Measurements from ENCODE around the gene OR2T8. TPM values are rescaled to one million over a fixed set of nuclear protein-coding genes. Genes with fewer than 3 reads are reported as not detected.

Gene OR2T8
- total and polyA plus RNA-seq, 2 of the 4 experiments (the other 2 are of a cell fraction), result not detected

DNA sequence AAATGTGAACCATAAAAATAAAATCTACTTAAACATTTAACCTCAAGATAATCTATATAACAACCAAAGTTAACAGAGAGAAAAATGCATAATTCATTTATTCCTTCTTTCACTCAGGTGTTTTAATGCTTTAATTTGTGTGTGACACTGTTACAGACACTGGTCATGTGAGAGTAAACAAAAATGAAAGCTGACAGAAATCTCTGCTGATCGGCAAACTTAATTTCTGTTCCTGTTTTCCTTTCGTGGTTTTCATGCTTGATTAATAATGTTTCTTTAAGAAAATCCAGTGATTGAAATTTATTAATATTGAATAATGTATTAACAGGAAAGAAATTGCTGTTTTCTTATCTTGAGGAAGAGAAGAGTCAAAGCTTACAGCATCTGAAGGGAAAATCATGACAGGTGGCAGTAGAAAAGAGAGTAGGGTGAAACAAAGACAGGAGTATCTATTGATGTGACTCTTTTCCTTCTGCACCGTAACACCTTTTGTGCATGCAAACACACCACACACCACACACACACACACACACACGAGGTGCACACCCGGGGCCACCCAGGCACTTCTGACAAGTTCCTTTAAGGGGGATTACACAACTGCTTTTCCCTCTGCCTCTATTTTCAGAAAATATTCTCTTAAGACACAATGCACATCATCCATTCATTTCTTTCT is 46.6 kb downstream of the OR2T8 start:
- Histone ChIP-seq H2AK5ac (ENCODE audit: low read depth, low read length) (no peak overlapping the region), H3K4ac (ENCODE audit: low read depth, low read length) (no peak overlapping the region), H4K91ac (ENCODE audit: insufficient read depth, low read depth, low read length) (no peak overlapping the region), H3K79me1 (ENCODE audit: low read depth in 1 of 2, low read length in 2 of 2) (no peaks in the 10 kb centered on the region), H3K14ac (replicated peaks; ENCODE audit: low read depth, low read length) (no peak overlapping the region), H2BK5ac (ENCODE audit: low read depth, low read length, poor library complexity, severe bottlenecking) (no peak overlapping the region), H3K4me3 (ENCODE audit: insufficient read depth, low read depth, low read length) (no peak overlapping the region), H2BK15ac (ENCODE audit: low read depth, low read length) (no peak overlapping the region), H3K27me3 (ENCODE audit: control insufficient read depth, insufficient read depth, low read length) (no peaks in the 10 kb centered on the region), H3K36me3 (ENCODE audit: control insufficient read depth, insufficient read depth, low read length) (no peaks in the 10 kb centered on the region), H4K20me1 (ENCODE audit: insufficient read depth, low read length) (no peaks in the 10 kb centered on the region), H4K5ac (ENCODE audit: low read depth, low read length) (no peak overlapping the region), H2BK120ac (ENCODE audit: low read depth, low read length) (no peak overlapping the region), H3K18ac (ENCODE audit: low read depth, low read length) (no peak overlapping the region), H3K56ac (ENCODE audit: extremely low read depth, insufficient read depth, low read length) (no peak overlapping the region), H2BK20ac (ENCODE audit: low read depth, low read length) (no peak overlapping the region), H3K9ac (ENCODE audit: low read depth, low read length) (no peak overlapping the region), H2AFZ (replicated peaks; ENCODE audit: low read length, poor library complexity) (no peak overlapping the region), H3K4me1 (ENCODE audit: control insufficient read depth, insufficient read depth, low read length) (no peaks in the 10 kb centered on the region), H3K9me3 (ENCODE audit: control insufficient read depth, insufficient read depth, low read length) (peaks cover 14% of the 10 kb centered on the region), H3K4me2 (ENCODE audit: low read depth, low read length) (no peak overlapping the region), H3K27ac (ENCODE audit: insufficient read depth, low read length) (no peak overlapping the region), H3K23ac (ENCODE audit: low read depth, low read length) (no peak overlapping the region), H4K8ac (ENCODE audit: low read depth in 2 of 2, low read length in 2 of 2) (no peak overlapping the region), H3K9me1 (ENCODE audit: insufficient read depth, low read length) (no peaks in the 10 kb centered on the region), H2AK9ac (replicated peaks; ENCODE audit: low read depth, low read length, poor library complexity) (peak overlapping the region; percentile 42)
- CTCF ChIA-PET, result no interaction called here
- no CpG with 5 or more reads among the region's 5 CpGs for WGBS, 2 experiments (ENCODE audit: extremely low coverage in 2 of 2, insufficient read length in 1 of 2)
- intact Hi-C loops (cut with micrococcal nuclease) (no loop called here), dilution Hi-C loops (cut with HindIII; ENCODE audit: low sequenced_read_pairs, unreplicated experiment) (no loop called here), in situ Hi-C loops (cut with MboI; ENCODE audit: low sequenced_read_pairs) (no loop called here)
- ATAC-seq (ENCODE audit: low read depth), result no peak
- no peak for DNase-seq
- POLR2A ChIA-PET (ENCODE audit: unreplicated experiment), result no interaction called here
- no TSS peak for BruUV-seq (replicated peaks)
- TF ChIP-seq MAZ (IDR thresholded peaks at IDR 0.05; ENCODE audit: borderline replicate concordance, low read depth, low read length), result no peak
- TF ChIP-seq CEBPB (IDR thresholded peaks at IDR 0.05; ENCODE audit: low read depth, low read length), result no peak
- TF ChIP-seq, protein P1, sequence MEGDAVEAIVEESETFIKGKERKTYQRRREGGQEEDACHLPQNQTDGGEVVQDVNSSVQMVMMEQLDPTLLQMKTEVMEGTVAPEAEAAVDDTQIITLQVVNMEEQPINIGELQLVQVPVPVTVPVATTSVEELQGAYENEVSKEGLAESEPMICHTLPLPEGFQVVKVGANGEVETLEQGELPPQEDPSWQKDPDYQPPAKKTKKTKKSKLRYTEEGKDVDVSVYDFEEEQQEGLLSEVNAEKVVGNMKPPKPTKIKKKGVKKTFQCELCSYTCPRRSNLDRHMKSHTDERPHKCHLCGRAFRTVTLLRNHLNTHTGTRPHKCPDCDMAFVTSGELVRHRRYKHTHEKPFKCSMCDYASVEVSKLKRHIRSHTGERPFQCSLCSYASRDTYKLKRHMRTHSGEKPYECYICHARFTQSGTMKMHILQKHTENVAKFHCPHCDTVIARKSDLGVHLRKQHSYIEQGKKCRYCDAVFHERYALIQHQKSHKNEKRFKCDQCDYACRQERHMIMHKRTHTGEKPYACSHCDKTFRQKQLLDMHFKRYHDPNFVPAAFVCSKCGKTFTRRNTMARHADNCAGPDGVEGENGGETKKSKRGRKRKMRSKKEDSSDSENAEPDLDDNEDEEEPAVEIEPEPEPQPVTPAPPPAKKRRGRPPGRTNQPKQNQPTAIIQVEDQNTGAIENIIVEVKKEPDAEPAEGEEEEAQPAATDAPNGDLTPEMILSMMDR (conservative IDR thresholded peaks at IDR 0.05; ENCODE audit: low read depth, low read length), result no peak
- no peak for TF ChIP-seq CHD1 (IDR thresholded peaks at IDR 0.05; ENCODE audit: low read depth, low read length)
- TF ChIP-seq NFE2L2 (IDR thresholded peaks at IDR 0.05; ENCODE audit: low read depth, low read length), result no peak
- no peak for TF ChIP-seq POLR2A (IDR thresholded peaks at IDR 0.05; ENCODE audit: low read depth, low read length)
- TF ChIP-seq SMC3 (IDR thresholded peaks at IDR 0.05; ENCODE audit: low read depth, low read length), result no peak
- no peak for TF ChIP-seq RCOR1 (IDR thresholded peaks at IDR 0.05; ENCODE audit: insufficient replicate concordance, low read length)
- TF ChIP-seq, protein P2, sequence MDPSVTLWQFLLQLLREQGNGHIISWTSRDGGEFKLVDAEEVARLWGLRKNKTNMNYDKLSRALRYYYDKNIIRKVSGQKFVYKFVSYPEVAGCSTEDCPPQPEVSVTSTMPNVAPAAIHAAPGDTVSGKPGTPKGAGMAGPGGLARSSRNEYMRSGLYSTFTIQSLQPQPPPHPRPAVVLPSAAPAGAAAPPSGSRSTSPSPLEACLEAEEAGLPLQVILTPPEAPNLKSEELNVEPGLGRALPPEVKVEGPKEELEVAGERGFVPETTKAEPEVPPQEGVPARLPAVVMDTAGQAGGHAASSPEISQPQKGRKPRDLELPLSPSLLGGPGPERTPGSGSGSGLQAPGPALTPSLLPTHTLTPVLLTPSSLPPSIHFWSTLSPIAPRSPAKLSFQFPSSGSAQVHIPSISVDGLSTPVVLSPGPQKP (IDR thresholded peaks at IDR 0.05; ENCODE audit: borderline replicate concordance, low read depth, low read length), result no peak
- no peak for TF ChIP-seq RAD21 (IDR thresholded peaks at IDR 0.05; ENCODE audit: low read length)
- TF ChIP-seq RFX5 (IDR thresholded peaks at IDR 0.05; ENCODE audit: low read depth, low read length), result no peak
- TF ChIP-seq BHLHE40 (IDR thresholded peaks at IDR 0.05; ENCODE audit: low read depth, low read length), result no peak
- TF ChIP-seq FOS (IDR thresholded peaks at IDR 0.05; ENCODE audit: low read depth, low read length), result no peak
- TF ChIP-seq USF2 (IDR thresholded peaks at IDR 0.05; ENCODE audit: low read depth, low read length), result no peak
- no peak for TF ChIP-seq MXI1 (IDR thresholded peaks at IDR 0.05; ENCODE audit: borderline replicate concordance, low read depth, low read length)
- no peak for TF ChIP-seq MAFK (IDR thresholded peaks at IDR 0.05; ENCODE audit: low read depth, low read length)

All from IMR-90 (cell line).